Aorta (tissue), 5 donors: ENCODE results near the gene CACNB3. TPM values are rescaled to one million over a fixed set of nuclear protein-coding genes. Genes with fewer than 3 reads are reported as not detected.

Source experiments
- ATAC-seq: fragments of 200-7000 bp; cut with Tn5 transposase; one replicate; pipeline ENCODE4 v1.9.1; 2022; ENCODE audit warnings: moderate library complexity; ENCODE audit not compliant: low FRiP score
- DNase-seq, 2 donors: peaks; one replicate each; pipeline ENCODE4 v3.0.0-alpha.2; 2020
- H3K27ac ChIP-seq, 2 donors: one replicate each; pipeline ENCODE4 v1.5.1; 2013; ENCODE audit warnings: low read length in 2 of 2, mild to moderate bottlenecking in 2 of 2, moderate library complexity in 2 of 2, control low read depth in 1 of 2, inconsistent platforms in 1 of 2, low read depth in 1 of 2
- H3K27me3 ChIP-seq, 2 donors: one replicate each; pipeline ENCODE4 v1.6.1; 2013; ENCODE audit warnings: control low read depth in 1 of 2, low read length in 1 of 2, mild to moderate bottlenecking in 1 of 2, moderate library complexity in 1 of 2; ENCODE audit not compliant: insufficient read depth in 2 of 2, control insufficient read depth in 1 of 2
- H3K36me3 ChIP-seq, 2 donors: one replicate each; pipeline ENCODE4 v1.6.1; 2013; ENCODE audit warnings: control low read depth in 1 of 2, low read length in 1 of 2, mild to moderate bottlenecking in 1 of 2; ENCODE audit not compliant: insufficient read depth in 2 of 2, control insufficient read depth in 1 of 2
- H3K4me1 ChIP-seq, 2 donors: one replicate each; pipeline ENCODE4 v1.6.1; 2013; ENCODE audit warnings: low read length in 2 of 2, control low read depth in 1 of 2, mild to moderate bottlenecking in 1 of 2, moderate library complexity in 1 of 2; ENCODE audit not compliant: insufficient read depth in 2 of 2, control insufficient read depth in 1 of 2
- H3K4me3 ChIP-seq, 2 donors: one replicate each; pipeline ENCODE4 v1.5.1; 2013; ENCODE audit warnings: low read length in 2 of 2, control low read depth in 1 of 2, mild to moderate bottlenecking in 1 of 2
- H3K9me3 ChIP-seq: one replicate; pipeline ENCODE4 v1.6.1; 2013; ENCODE audit warnings: mild to moderate bottlenecking, low read length; ENCODE audit not compliant: control insufficient read depth
- WGBS, 2 donors: extraction: QIAGEN DNeasy Blood & Tissue Kit; methylation state at CpG; one replicate each; pipeline ENCODE4 v1.1.7; 2013; 5-methylcytosine and 5-hydroxymethylcytosine counted together
- intact Hi-C, 2 donors: fragments of 100-400 bp; cut with DNase I; formaldehyde crosslinking; loops; one replicate each; pipeline versions ENCODE4 v1.14.2 to v1.15.0; 2022
- polyA plus RNA-seq, 2 donors: library from polyadenylated mRNA; stranded (reverse); fragments of 200-250 nt; gene quantifications; one replicate each; pipeline ENCODE4 v1.2.3, GENCODE V29; 2013
- total RNA-seq, 2 donors: library from RNA; stranded (reverse); fragmentation: NEBNext Ultra II Directional; extraction: Animal tissue kit (Norgen Biotek cat#: 25700); gene quantifications; one replicate each; pipeline ENCODE4 v1.2.1, GENCODE V29; 2021
- donor health status: healthy with polysubstance abuse.
- donor health status: Bipolar disorder and iron deficiency.
- donor health status: DM: no; HTN: no; CAD: no.
- donor health status: DM: no; HTN: no; CAD: no.
- donor health status: DM: yes; HTN: yes; CAD: no.

CACNB3 gene
- total and polyA plus RNA-seq, 4 donors = 7.3 to 39.3 (median 25.6) TPM

DNA sequence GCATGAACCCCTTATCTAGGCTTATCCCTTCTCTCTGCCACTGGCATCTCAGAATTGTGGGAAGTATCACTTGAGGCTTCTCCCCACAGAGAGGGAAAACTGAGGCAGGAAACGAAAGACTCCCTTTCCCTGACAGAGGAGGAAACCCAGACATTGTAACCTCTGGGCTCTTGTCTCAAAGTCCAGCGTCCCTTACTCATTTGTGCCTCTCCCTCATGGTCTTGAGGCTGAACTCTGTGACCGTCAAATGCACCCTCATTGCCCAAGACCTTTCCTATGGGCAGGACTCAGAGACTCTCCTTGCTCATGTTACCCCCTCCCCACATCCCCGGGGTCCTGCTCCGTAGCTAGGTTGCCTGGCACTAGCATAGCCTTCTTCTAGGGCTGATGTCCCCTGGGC lies 3.8 kb downstream of the CACNB3 start:
- no peak overlapping the region for H3K4me3 ChIP-seq
- H3K9me3 ChIP-seq = no peaks in the 10 kb centered on the region
- ATAC-seq = no peak
- DNase-seq = no peak
- 90 to 92% methylated on average over 5 of the region's 5 CpGs for WGBS, 2 donors
- intact Hi-C loops = no loop called here
- no peaks in the 10 kb centered on the region for H3K27me3 ChIP-seq
- H3K4me1 ChIP-seq = no peaks in the 10 kb centered on the region
- no peaks in the 10 kb centered on the region for H3K36me3 ChIP-seq
- no peak overlapping the region for H3K27ac ChIP-seq

DNA sequence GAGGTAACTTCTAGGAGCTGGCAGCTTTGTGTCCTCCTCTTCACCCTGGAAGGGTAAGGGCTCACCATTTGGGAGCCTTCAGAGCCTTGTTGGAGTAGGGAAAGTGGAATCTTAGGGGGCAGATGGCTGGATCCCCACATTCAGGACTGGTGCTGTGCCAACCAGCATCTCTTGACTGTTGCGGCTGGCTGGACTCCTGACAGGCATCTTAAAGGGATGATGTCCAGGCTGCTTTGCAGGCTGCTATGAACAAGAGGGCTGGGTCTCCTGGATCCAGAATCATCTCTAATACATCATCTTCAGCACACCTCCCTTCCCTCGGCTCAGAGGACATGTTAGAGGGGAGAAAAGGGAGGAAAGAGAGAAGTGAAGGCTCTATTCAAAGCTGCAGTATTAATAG lies 4.4 kb downstream of the CACNB3 start:
- DNase-seq (no peak), ATAC-seq (no peak)
- Histone ChIP-seq H3K4me3 (no peak overlapping the region), H3K36me3 (no peaks in the 10 kb centered on the region), H3K27me3 (no peaks in the 10 kb centered on the region), H3K4me1 (no peaks in the 10 kb centered on the region), H3K9me3 (no peaks in the 10 kb centered on the region), H3K27ac (no peak overlapping the region)
- intact Hi-C loops = no loop called here
- 70 to 83% methylated on average over 2 of the region's 2 CpGs for WGBS, 2 donors

DNA sequence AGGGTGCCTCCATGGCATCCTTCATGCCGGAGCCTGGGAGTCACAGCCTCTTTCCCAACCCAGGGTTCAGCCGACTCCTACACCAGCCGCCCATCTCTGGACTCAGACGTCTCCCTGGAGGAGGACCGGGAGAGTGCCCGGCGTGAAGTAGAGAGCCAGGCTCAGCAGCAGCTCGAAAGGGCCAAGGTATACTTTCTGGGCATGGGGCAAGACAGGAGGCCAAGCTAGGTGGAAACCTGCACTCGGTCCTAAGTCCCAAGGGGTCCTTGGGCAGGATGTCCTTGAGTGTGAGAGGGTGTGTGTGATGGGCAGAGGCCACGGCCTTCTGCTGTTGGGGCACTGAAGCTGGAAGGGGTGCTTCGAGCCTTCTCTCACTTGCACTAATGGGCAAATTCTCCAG lies 5.0 kb downstream of the CACNB3 start:
- Histone ChIP-seq H3K27ac (no peak overlapping the region), H3K4me1 (no peaks in the 10 kb centered on the region), H3K9me3 (no peaks in the 10 kb centered on the region), H3K36me3 (no peaks in the 10 kb centered on the region), H3K4me3 (no peak overlapping the region), H3K27me3 (no peaks in the 10 kb centered on the region)
- 84 to 89% methylated on average over 11 of the region's 11 CpGs for WGBS, 2 donors
- ATAC-seq (no peak), DNase-seq (no peak)
- intact Hi-C loops = no loop called here

DNA sequence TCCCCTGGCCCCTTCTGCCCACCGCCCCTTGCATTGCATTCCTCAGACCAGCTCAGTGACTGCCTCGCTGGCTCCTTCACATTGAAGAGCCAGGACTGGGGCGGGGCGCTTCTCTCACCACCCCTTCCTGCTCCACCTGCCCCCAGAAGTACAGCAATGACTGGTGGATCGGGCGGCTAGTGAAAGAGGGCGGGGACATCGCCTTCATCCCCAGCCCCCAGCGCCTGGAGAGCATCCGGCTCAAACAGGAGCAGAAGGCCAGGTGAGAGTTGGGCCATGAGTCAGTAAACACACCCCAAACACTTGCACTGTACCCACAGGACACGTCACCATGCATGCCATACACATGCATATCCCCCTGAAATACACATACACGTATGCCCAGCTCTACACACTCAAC lies 5.8 kb downstream of the CACNB3 start:
- Histone ChIP-seq H3K4me3 (no peak overlapping the region), H3K27ac (no peak overlapping the region), H3K36me3 (no peaks in the 10 kb centered on the region), H3K9me3 (no peaks in the 10 kb centered on the region), H3K27me3 (no peaks in the 10 kb centered on the region), H3K4me1 (no peaks in the 10 kb centered on the region)
- DNase-seq (no peak), ATAC-seq (no peak)
- intact Hi-C loops = no loop called here
- 74 to 80% methylated on average over 12 of the region's 12 CpGs for WGBS, 2 donors

DNA sequence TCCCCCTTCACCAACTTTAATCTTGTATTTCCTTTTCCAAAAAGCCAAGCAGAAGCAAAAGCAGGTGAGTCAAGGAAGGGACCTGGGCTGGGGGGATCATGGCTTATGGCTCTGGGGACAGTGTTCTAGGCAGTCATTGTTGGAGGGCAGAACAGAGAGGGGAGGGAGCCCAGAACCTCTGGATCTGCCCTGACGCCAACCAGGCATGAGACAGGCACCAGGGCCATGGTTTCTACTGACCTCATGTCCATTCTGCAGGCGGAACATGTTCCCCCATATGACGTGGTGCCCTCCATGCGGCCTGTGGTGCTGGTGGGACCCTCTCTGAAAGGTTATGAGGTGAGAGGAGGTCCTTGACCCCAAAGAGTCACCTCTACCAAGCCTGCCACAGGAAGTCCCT lies 6.6 kb downstream of the CACNB3 start:
- WGBS, 2 donors = 89 to 92% methylated on average over 4 of the region's 4 CpGs

DNA sequence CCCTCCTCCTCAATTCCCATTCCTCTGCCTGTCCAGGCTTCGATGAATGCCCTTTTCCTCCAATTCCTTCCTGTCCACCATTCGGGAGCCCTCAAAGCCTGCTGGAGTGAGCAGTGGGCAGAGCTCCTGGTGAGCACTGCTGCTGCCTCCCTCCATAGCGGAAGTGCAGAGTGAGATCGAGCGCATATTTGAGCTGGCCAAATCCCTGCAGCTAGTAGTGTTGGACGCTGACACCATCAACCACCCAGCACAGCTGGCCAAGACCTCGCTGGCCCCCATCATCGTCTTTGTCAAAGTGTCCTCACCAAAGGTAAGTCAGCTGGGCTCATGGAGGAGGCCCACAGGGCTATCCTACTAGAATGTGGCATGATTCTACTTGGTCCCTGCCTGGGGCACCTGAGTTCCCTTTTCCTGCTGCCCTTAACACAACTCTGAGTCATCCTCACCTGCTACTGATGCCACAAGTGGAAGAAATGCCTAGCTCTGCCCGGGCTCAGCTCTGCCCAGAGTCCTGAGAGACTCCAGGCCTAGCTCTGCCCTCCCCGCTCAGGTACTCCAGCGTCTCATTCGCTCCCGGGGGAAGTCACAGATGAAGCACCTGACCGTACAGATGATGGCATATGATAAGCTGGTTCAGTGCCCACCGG lies 8.0 kb downstream of the CACNB3 start:
- H3K4me1 ChIP-seq = no peaks in the 10 kb centered on the region
- 80 to 85% methylated on average over 15 of the region's 15 CpGs for WGBS, 2 donors
- DNase-seq (no peak), ATAC-seq (no peak)
- H3K9me3 ChIP-seq = no peaks in the 10 kb centered on the region
- intact Hi-C loops = no loop called here
- no peaks in the 10 kb centered on the region for H3K27me3 ChIP-seq
- peaks cover 2 to 7% of the 10 kb centered on the region in 2 donors for H3K36me3 ChIP-seq
- no peak overlapping the region for H3K27ac ChIP-seq
- no peak overlapping the region for H3K4me3 ChIP-seq

More for the DNA sequence above, 6.6 kb downstream of the CACNB3 start:
- Histone ChIP-seq H3K4me3 (no peak overlapping the region), H3K27me3 (no peaks in the 10 kb centered on the region), H3K27ac (no peak overlapping the region), H3K36me3 (no peaks in the 10 kb centered on the region), H3K4me1 (no peaks in the 10 kb centered on the region), H3K9me3 (no peaks in the 10 kb centered on the region)
- ATAC-seq (no peak), DNase-seq (no peak)
- intact Hi-C loops = no loop called here

DNA sequence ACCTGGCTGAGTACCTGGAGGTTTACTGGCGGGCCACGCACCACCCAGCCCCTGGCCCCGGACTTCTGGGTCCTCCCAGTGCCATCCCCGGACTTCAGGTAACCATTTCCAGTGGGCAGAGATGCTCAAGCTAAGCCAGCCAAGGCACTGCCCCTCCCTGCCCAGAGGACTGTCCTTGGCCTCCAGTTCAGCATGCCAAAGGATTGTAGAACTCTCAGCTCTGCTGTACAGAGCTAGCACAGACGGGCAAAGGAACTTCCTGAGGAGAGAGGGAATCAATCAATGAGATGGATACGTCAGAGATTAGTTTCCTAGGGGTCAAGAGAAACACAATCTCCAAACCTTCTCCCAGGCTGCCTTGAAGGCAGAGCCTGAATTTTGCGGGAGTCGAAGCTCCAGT lies 8.7 kb downstream of the CACNB3 start:
- Histone ChIP-seq H3K27me3 (no peaks in the 10 kb centered on the region), H3K4me3 (no peak overlapping the region), H3K4me1 (no peaks in the 10 kb centered on the region), H3K9me3 (no peaks in the 10 kb centered on the region), H3K27ac (no peak overlapping the region), H3K36me3 (peaks cover 9% of the 10 kb centered on the region in 2 donors)
- no peak for DNase-seq
- WGBS, 2 donors = 77 to 78% methylated on average over 8 of the region's 8 CpGs
- intact Hi-C loops = no loop called here
- ATAC-seq = no peak

DNA sequence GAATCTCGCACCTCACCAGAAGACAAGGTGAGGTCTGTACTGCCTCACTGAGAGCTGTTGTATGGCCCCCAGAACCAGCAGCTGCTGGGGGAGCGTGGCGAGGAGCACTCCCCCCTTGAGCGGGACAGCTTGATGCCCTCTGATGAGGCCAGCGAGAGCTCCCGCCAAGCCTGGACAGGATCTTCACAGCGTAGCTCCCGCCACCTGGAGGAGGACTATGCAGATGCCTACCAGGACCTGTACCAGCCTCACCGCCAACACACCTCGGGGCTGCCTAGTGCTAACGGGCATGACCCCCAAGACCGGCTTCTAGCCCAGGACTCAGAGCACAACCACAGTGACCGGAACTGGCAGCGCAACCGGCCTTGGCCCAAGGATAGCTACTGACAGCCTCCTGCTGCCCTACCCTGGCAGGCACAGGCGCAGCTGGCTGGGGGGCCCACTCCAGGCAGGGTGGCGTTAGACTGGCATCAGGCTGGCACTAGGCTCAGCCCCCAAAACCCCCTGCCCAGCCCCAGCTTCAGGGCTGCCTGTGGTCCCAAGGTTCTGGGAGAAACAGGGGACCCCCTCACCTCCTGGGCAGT lies 9.3 kb downstream of the CACNB3 start:
- Histone ChIP-seq H3K36me3 (peaks cover 10 to 13% of the 10 kb centered on the region in 2 donors), H3K4me1 (no peaks in the 10 kb centered on the region), H3K27me3 (no peaks in the 10 kb centered on the region), H3K4me3 (no peak overlapping the region), H3K27ac (no peak overlapping the region), H3K9me3 (no peaks in the 10 kb centered on the region)
- 83 to 88% methylated on average over 17 of the region's 17 CpGs for WGBS, 2 donors
- ATAC-seq (no peak), DNase-seq (no peak)
- intact Hi-C loops = no loop called here

DNA sequence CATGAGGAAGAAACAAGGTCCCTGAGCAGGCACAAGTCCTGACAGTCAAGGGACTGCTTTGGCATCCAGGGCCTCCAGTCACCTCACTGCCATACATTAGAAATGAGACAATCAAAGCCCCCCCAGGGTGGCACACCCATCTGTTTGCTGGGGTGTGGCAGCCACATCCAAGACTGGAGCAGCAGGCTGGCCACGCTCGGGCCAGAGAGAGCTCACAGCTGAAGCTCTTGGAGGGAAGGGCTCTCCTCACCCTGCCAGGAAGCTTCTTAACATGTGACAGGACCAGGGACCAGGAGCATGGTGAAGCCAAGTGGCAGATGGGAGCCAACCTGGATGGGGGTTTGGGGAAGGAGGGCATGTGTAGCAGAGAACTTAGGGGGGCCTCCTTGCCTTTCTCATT lies 10.0 kb downstream of the CACNB3 start:
- no peaks in the 10 kb centered on the region for H3K4me1 ChIP-seq
- H3K36me3 ChIP-seq = peaks cover 12 to 16% of the 10 kb centered on the region in 2 donors
- no peaks in the 10 kb centered on the region for H3K9me3 ChIP-seq
- H3K27ac ChIP-seq = no peak overlapping the region
- ATAC-seq (no peak), DNase-seq (no peak)
- no peak overlapping the region for H3K4me3 ChIP-seq
- H3K27me3 ChIP-seq = no peaks in the 10 kb centered on the region
- intact Hi-C loops = no loop called here
- 36 to 50% methylated on average over 2 of the region's 2 CpGs for WGBS, 2 donors
